C4-2B (cell line): ENCODE data around the gene PLCL2.

Experiments used
- ZFX ChIP-seq: fragments of 450-650 bp; IDR thresholded peaks from 2 replicates; pipeline ENCODE4 v1.6.1; 2017
- TF ChIP-seq, protein P1 (sequence below): fragments of 450-650 bp; conservative IDR thresholded peaks from 2 replicates; pipeline ENCODE4 v1.5.1; 2017; ENCODE audit warnings: mild to moderate bottlenecking

DNA sequence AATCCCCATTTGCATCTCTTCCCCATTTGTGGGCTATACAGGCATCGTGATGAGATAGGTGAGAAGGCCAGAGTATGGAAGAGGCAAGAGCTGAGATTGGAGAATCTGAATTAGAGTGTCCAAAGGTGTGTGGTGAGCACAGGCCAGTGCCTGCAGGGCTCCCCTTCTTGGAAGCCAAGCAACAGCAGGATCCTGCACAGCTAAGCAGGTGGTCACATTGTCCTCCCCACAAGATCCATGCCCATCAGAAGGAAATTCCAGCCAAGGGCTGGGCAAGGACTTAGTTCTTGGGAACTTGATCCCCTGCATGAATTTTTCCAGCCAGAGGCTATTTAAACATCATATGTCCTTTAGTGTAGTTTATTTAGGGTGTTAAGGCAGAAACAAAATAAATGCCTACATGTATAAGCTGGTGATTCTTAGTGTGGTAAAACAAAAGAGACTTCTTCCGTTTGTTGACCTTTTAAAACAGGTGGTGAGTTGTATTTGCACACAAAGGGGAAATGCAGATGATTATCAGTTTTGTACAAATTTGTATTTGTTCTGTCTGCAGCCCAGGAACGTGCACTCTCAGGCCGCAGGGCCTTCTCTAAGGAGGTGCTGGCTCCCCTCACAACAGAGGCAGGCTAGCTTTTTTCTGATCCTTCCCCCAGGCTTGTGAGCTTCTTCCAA is 110.2 kb downstream of the PLCL2 start:
- TF ChIP-seq, protein P1, sequence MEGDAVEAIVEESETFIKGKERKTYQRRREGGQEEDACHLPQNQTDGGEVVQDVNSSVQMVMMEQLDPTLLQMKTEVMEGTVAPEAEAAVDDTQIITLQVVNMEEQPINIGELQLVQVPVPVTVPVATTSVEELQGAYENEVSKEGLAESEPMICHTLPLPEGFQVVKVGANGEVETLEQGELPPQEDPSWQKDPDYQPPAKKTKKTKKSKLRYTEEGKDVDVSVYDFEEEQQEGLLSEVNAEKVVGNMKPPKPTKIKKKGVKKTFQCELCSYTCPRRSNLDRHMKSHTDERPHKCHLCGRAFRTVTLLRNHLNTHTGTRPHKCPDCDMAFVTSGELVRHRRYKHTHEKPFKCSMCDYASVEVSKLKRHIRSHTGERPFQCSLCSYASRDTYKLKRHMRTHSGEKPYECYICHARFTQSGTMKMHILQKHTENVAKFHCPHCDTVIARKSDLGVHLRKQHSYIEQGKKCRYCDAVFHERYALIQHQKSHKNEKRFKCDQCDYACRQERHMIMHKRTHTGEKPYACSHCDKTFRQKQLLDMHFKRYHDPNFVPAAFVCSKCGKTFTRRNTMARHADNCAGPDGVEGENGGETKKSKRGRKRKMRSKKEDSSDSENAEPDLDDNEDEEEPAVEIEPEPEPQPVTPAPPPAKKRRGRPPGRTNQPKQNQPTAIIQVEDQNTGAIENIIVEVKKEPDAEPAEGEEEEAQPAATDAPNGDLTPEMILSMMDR, result no peak
- no peak for TF ChIP-seq ZFX
